ENCODE results near the gene PTPN4.

PTPN4 gene

DNA sequence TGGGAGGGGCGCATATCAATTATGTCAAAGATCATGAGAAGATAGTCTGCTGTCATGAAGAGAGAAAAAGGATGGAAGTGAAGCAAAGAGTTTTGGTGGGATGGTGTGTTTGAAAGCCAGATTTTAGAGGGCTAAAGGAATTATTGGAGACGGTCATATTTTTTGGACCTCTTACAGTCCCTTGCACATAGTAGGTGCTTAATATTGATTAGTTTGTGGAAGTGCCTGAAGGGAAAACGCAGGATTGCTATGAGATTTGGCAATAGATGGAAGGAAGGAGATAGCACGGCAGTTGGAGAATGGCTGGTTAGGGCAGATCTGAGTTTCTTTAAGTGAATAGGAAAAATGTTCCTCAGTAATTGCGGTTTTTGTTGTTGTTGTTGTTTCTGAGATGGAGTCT, 269.1 kb downstream of the PTPN4 start:
- no peak for DNase-seq

DNA sequence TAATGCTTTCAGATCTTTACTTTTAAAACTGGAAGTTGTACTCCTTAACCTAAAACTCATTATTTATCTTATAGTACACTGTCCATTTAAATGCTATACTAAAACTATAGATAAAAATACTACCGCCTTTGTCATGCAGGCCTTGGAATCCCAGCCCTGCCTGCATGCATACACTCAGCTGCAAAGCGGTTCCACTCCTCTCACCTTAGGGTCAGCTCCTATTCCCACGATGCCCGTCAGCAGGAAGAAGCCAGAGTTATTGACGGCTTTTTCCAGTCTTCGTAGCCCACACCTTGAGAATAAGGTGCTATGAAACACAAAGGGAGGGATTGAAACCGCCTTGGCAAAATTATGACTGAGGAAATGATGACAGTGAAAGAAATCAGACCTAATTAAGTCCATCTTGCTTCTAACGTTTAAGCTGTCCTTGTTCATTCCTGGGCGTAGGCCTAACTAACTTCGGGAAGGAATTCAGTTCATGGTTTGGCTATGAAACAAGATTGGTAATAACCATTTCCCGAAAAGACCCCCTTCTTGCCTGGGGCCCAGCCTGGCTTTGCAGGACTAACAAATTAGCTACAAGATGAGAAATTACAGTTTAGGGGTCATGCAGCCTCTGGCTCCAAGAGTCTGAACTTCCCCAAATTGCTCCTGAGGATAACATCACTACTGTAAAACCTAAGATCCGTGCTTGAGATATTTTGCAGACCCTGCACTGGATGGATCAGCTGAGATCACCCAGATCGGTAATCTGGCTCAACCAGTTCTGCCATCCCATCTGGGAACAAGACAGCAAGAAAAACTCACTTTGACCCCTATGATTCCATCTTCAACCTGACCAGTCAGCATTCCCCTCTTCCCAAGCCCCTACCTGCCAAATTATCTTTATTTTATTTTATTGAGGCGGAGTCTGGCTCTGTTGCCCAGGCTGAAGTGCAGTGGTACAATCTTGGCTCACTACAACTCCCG, 270.2 kb downstream of the PTPN4 start:
- DNase-seq = no peak

DNA sequence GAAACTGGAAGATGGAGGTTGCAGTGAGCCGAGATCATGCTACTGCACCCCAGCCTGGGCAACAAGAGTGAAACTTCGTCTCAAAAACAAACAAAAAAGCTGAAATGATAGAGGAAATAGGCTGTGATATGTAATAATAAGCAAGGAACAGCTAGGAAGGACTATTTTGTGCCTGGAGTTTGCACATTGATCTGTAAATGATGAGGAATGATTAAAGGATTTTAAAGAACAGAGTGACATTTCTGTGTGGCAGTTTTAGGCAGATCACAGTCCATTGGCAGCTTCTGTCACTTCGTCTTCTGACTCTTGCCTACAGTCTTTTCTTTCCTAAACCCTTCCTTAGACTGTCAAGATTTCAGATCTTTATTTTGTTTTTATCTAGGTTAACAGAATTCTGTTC, 272.6 kb downstream of the PTPN4 start:
- no peak for DNase-seq
